Lower lobe of right lung (tissue), 2 donors: ENCODE measurements around the gene AFAP1. TPM values are rescaled to one million over a fixed set of nuclear protein-coding genes. Genes with fewer than 3 reads are reported as not detected.

Experiments
- ATAC-seq, 2 donors: fragments of 200-7000 bp; cut with Tn5 transposase; one replicate each; pipeline ENCODE4 v1.9.1; 2020 to 2022; ENCODE audit warnings: mild to moderate bottlenecking in 2 of 2, moderate library complexity in 2 of 2
- DNase-seq: peaks from one replicate; pipeline ENCODE4 v3.0.0-alpha.2; 2020
- H3K27ac ChIP-seq: fragments of 200-600 bp; one replicate; pipeline ENCODE4 v1.8.0; 2022
- H3K27me3 ChIP-seq: fragments of 200-600 bp; one replicate; pipeline ENCODE4 v1.8.0; 2022; ENCODE audit warnings: low read depth
- H3K36me3 ChIP-seq: fragments of 200-600 bp; one replicate; pipeline ENCODE4 v1.8.0; 2022; ENCODE audit warnings: mild to moderate bottlenecking
- H3K4me1 ChIP-seq: fragments of 200-600 bp; one replicate; pipeline ENCODE4 v1.8.0; 2022
- H3K4me3 ChIP-seq: fragments of 200-600 bp; one replicate; pipeline ENCODE4 v1.8.0; 2022; ENCODE audit warnings: mild to moderate bottlenecking
- H3K9me3 ChIP-seq: fragments of 200-600 bp; one replicate; pipeline ENCODE4 v1.8.0; 2022
- intact Hi-C: fragments of 100-400 bp; cut with DNase I; formaldehyde crosslinking; loops from one replicate; pipeline ENCODE4 v1.11.0; 2022
- total RNA-seq: library from RNA; stranded (reverse); fragmentation: NEBNext Ultra II Directional; extraction: Animal tissue kit (Norgen Biotek cat#: 25700); gene quantifications from one replicate; pipeline ENCODE4 v1.2.1, GENCODE V29; 2021
- TF ChIP-seq, protein P1 (sequence below): fragments of 200-600 bp; IDR thresholded peaks from one replicate; pipeline ENCODE4 v1.8.0; 2022; ENCODE audit warnings: antibody characterized with exemption, mild to moderate bottlenecking
- donor health status: DM: no; HTN: yes; CAD: no; lungs with severe emphysema.

AFAP1 gene
- total RNA-seq, 1 donor from 2014 or later = 21.0 TPM

DNA sequence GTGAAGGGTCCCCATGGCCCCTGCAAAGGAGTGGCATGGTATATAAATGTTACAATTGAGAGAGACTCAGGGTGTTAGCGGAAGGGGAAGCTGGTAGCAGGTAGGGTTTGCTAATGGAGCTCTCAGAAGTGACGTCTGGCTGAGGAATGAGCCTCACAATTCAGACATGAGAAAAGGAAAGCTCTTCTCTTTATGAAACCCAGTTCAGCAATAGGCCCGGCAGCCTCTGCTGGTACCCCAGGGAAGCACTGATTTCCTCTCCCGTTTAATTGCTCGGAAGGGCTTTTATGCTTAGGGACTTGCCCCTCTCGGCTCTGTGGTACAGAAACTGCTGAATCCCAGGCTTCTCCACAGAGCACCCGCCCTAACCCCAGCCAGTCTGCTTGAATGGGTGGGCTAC, 19.4 kb upstream of the AFAP1 start:
- H3K27ac ChIP-seq = no peak overlapping the region
- intact Hi-C loops = no loop called here
- H3K9me3 ChIP-seq = peaks cover 3% of the 10 kb centered on the region
- H3K4me1 ChIP-seq = peaks cover 17% of the 10 kb centered on the region
- ATAC-seq (no peak), DNase-seq (no peak)
- no peaks in the 10 kb centered on the region for H3K27me3 ChIP-seq
- H3K36me3 ChIP-seq = no peaks in the 10 kb centered on the region
- TF ChIP-seq, protein P1, sequence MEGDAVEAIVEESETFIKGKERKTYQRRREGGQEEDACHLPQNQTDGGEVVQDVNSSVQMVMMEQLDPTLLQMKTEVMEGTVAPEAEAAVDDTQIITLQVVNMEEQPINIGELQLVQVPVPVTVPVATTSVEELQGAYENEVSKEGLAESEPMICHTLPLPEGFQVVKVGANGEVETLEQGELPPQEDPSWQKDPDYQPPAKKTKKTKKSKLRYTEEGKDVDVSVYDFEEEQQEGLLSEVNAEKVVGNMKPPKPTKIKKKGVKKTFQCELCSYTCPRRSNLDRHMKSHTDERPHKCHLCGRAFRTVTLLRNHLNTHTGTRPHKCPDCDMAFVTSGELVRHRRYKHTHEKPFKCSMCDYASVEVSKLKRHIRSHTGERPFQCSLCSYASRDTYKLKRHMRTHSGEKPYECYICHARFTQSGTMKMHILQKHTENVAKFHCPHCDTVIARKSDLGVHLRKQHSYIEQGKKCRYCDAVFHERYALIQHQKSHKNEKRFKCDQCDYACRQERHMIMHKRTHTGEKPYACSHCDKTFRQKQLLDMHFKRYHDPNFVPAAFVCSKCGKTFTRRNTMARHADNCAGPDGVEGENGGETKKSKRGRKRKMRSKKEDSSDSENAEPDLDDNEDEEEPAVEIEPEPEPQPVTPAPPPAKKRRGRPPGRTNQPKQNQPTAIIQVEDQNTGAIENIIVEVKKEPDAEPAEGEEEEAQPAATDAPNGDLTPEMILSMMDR = no peak
- H3K4me3 ChIP-seq = no peak overlapping the region

DNA sequence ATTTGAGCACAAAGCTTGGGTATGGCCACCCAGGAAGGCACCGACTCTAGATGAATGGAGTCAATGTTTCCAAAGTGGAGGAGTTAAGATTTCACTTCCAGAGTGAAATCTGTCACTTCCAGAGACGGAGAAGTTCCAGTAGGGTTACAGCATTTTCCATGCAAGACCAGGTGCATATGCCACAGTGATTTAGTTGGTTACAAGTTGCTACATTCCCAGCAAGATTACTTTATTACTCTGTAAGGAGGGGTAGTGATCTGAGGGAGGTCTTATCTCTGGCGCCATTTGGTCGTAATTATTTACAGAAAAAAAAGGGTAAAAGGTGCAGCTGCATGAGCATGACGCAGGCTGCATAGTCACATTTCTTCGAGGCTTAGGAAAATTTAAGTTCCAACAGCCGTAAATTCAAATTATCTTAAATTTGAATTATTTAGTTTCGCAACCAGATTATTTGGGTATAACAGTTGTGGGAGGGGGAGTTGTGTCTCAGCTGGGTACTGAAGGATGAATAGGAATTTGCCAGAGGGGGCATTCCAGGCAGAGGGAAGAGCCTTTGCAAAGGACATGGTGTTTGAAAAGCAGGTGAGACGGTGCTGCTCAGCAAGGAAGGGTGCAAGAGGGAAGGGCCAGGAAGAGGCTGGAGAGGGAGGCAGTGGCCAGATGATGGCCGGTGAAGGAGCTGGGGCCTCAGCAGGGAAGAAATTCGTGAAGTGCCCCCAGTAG, 17.4 kb upstream of the AFAP1 start:
- Histone ChIP-seq H3K4me3 (no peak overlapping the region), H3K4me1 (peaks cover 17% of the 10 kb centered on the region), H3K27me3 (no peaks in the 10 kb centered on the region), H3K27ac (no peak overlapping the region), H3K36me3 (no peaks in the 10 kb centered on the region), H3K9me3 (peaks cover 5% of the 10 kb centered on the region)
- TF ChIP-seq, protein P1 = no peak
- ATAC-seq (no peak), DNase-seq (no peak)
- intact Hi-C loops = no loop called here

DNA sequence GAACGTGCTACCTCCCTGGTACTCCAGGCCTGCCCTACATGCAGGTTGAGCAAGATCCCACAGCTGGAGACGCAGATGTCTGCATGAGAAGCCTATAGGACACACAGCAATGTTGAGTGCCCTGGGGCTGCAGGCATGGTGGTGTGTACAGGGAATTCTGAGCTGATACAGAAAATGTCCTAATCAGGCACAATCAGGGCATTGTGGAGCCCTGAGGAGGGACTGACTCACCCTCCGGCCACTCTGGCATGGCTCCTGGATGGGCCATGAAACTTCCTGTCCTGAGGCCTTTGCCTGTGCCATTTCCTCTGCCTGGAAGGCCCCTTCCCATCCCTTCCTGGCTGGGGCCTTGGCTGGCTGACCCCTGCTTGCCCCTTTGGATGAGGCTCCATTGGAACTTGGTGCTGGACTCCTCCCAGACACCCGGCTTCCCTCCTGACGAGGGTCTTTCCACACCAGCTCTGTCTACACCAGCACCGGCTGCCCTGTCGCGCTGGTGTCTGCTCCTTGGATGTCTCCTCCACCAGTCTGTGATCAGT, 16.7 kb upstream of the AFAP1 start:
- Histone ChIP-seq H3K9me3 (peaks cover 5% of the 10 kb centered on the region), H3K27me3 (no peaks in the 10 kb centered on the region), H3K27ac (no peak overlapping the region), H3K4me3 (no peak overlapping the region), H3K4me1 (peaks cover 16% of the 10 kb centered on the region), H3K36me3 (no peaks in the 10 kb centered on the region)
- intact Hi-C loops = no loop called here
- TF ChIP-seq, protein P1 = no peak
- ATAC-seq (peak; percentile 46 to 47), DNase-seq (no peak)

DNA sequence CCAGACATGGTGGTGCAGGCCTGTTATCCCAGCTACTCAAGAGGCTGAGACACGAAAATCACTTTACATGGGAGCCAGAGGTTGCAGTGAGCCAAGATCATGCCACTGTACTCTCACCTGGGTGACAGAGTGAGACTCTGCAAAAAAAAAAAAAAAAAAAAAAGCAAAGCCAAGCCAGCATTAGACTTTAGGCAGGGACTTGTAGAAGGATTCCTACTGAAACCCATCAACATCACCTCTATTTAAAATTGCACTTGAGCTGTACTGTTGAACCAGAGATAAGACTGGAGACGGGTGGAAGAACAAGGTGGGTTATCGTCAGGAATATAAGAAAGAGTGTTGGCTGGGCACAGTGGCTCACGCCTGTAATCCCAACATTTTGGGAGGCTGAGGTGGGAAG, 15.7 kb upstream of the AFAP1 start:
- ATAC-seq (no peak), DNase-seq (no peak)
- Histone ChIP-seq H3K36me3 (no peaks in the 10 kb centered on the region), H3K27ac (no peak overlapping the region), H3K9me3 (peaks cover 5% of the 10 kb centered on the region), H3K4me1 (peaks cover 6% of the 10 kb centered on the region), H3K27me3 (no peaks in the 10 kb centered on the region), H3K4me3 (no peak overlapping the region)
- TF ChIP-seq, protein P1 = no peak
- intact Hi-C loops = no loop called here

DNA sequence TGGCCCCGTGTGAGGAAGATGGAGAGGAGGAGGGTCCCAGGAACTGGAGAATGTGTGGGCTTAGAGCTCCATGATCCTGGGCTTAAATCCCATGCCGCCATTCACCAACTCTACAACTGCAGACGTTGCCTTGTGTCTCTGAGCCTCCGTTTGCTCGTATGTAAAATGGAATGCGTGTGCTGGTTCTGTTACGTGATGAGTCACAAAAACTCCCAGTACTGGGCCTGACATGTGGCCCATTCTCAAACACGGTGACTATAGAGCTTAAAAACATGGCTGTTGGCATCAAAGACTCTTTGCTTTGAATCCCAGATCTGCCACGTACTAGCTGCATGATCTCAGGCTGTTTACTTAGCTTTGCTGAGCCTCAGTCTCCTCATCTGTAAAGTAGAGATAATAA, 13.0 kb upstream of the AFAP1 start:
- intact Hi-C loops = no loop called here
- TF ChIP-seq, protein P1 = no peak
- ATAC-seq = no peak

More for the DNA sequence above, 13.0 kb upstream of the AFAP1 start:
- Histone ChIP-seq H3K27ac (no peak overlapping the region), H3K9me3 (peaks cover 5% of the 10 kb centered on the region), H3K27me3 (no peaks in the 10 kb centered on the region), H3K36me3 (no peaks in the 10 kb centered on the region), H3K4me3 (no peak overlapping the region), H3K4me1 (no peaks in the 10 kb centered on the region)
- DNase-seq = no peak
